H9 (cell line): ENCODE data around the gene MYO1E. TPM values are rescaled to one million over a fixed set of nuclear protein-coding genes. Genes with fewer than 3 reads are reported as not detected.

Source experiments
- DNase-seq: peaks from one replicate; pipeline ENCODE4 v3.0.0-alpha.2; 2017
- H2AFZ ChIP-seq: one replicate; pipeline ENCODE4 v1.6.1; 2013; ENCODE audit warnings: mild to moderate bottlenecking, low read length, control low read depth, moderate library complexity
- H2AK5ac ChIP-seq: 2 replicates; pipeline ENCODE4 v1.6.1; 2013; ENCODE audit warnings: low read length, control low read depth, mixed read lengths; ENCODE audit not compliant: insufficient read length
- H2BK120ac ChIP-seq: one replicate; pipeline ENCODE4 v1.6.1; 2013; ENCODE audit warnings: low read depth, mild to moderate bottlenecking, low read length, control low read depth, inconsistent platforms; ENCODE audit not compliant: poor library complexity, severe bottlenecking
- H2BK12ac ChIP-seq: 2 replicates; pipeline ENCODE4 v1.6.1; 2013; ENCODE audit warnings: low read length, control low read depth, mixed read lengths, low read depth; ENCODE audit not compliant: insufficient read length
- H2BK15ac ChIP-seq: 2 replicates; pipeline ENCODE4 v1.6.1; 2013; ENCODE audit warnings: low read depth, low read length, control low read depth
- H2BK20ac ChIP-seq: one replicate; pipeline ENCODE4 v1.6.1; 2013; ENCODE audit warnings: low read depth, mild to moderate bottlenecking, low read length, control low read depth, inconsistent platforms; ENCODE audit not compliant: poor library complexity, severe bottlenecking
- H2BK5ac ChIP-seq: 2 replicates; pipeline ENCODE4 v1.6.1; 2013; ENCODE audit warnings: low read length, control low read depth, mixed read lengths; ENCODE audit not compliant: insufficient read length
- H3K14ac ChIP-seq: 2 replicates; pipeline ENCODE4 v1.6.1; 2013; ENCODE audit warnings: low read length, control low read depth; ENCODE audit not compliant: insufficient read depth
- H3K18ac ChIP-seq: 2 replicates; pipeline ENCODE4 v1.6.1; 2013; ENCODE audit warnings: low read depth, mild to moderate bottlenecking, mixed read lengths, low read length, control low read depth; ENCODE audit not compliant: insufficient read length
- H3K23ac ChIP-seq: 2 replicates; pipeline ENCODE4 v1.6.1; 2013; ENCODE audit warnings: low read length, control low read depth, mixed read lengths, low read depth; ENCODE audit not compliant: insufficient read length
- H3K23me2 ChIP-seq: 2 replicates; pipeline ENCODE4 v1.6.1; 2013; ENCODE audit warnings: low read depth, mild to moderate bottlenecking, mixed read lengths, low read length, control low read depth; ENCODE audit not compliant: insufficient read length, poor library complexity, severe bottlenecking
- H3K27ac ChIP-seq: 2 replicates; pipeline ENCODE4 v1.5.1; 2013; ENCODE audit warnings: low read length, control low read depth, mixed read lengths, low read depth; ENCODE audit not compliant: insufficient read length
- H3K27me3 ChIP-seq: 2 replicates; pipeline ENCODE4 v1.6.1; 2013; ENCODE audit warnings: low read length, control low read depth, inconsistent platforms; ENCODE audit not compliant: insufficient read depth
- H3K4ac ChIP-seq: 2 replicates; pipeline ENCODE4 v1.6.1; 2013; ENCODE audit warnings: low read depth, mild to moderate bottlenecking, control low read depth, inconsistent platforms, low read length, moderate library complexity
- H3K4me1 ChIP-seq: 2 replicates; pipeline ENCODE4 v1.6.1; 2013; ENCODE audit warnings: low read length, control low read depth, inconsistent platforms; ENCODE audit not compliant: insufficient read depth
- H3K4me2 ChIP-seq: 2 replicates; pipeline ENCODE4 v1.6.1; 2013; ENCODE audit warnings: low read length, control low read depth, mixed read lengths; ENCODE audit not compliant: insufficient read length, insufficient read depth
- H3K56ac ChIP-seq: 2 replicates; pipeline ENCODE4 v1.6.1; 2013; ENCODE audit warnings: low read depth, mild to moderate bottlenecking, mixed read lengths, low read length, control low read depth; ENCODE audit not compliant: insufficient read length
- H3K79me1 ChIP-seq: 2 replicates; pipeline ENCODE4 v1.6.1; 2013; ENCODE audit warnings: low read depth, mild to moderate bottlenecking, moderate library complexity, low read length, control low read depth, inconsistent platforms; ENCODE audit not compliant: insufficient read depth, poor library complexity, severe bottlenecking
- H3K79me2 ChIP-seq: 2 replicates; pipeline ENCODE4 v1.6.1; 2013; ENCODE audit warnings: low read length, control low read depth, inconsistent platforms; ENCODE audit not compliant: insufficient read depth
- H3K9ac ChIP-seq: 2 replicates; pipeline ENCODE4 v1.6.1; 2013; ENCODE audit warnings: low read length, control low read depth, mixed read lengths; ENCODE audit not compliant: insufficient read length; ENCODE audit errors: extremely low read depth
- H3K9me3 ChIP-seq: one replicate; pipeline ENCODE4 v1.6.1; 2013; ENCODE audit warnings: low read depth, low read length, inconsistent platforms; ENCODE audit not compliant: control insufficient read depth
- H3T11ph ChIP-seq: one replicate; pipeline ENCODE4 v1.6.1; 2013; ENCODE audit warnings: mild to moderate bottlenecking, low read length, control low read depth, inconsistent platforms
- H4K20me1 ChIP-seq: one replicate; pipeline ENCODE4 v1.6.1; 2013; ENCODE audit not compliant: control insufficient read depth, insufficient read length, insufficient read depth
- H4K5ac ChIP-seq: 2 replicates; pipeline ENCODE4 v1.6.1; 2013; ENCODE audit warnings: low read depth, mild to moderate bottlenecking, mixed read lengths, low read length, control low read depth; ENCODE audit not compliant: insufficient read length
- H4K8ac ChIP-seq: replicated peaks from 2 replicates; pipeline ENCODE4 v1.6.1; 2013; ENCODE audit warnings: low read length, control low read depth, mixed read lengths, low read depth; ENCODE audit not compliant: insufficient read length
- H4K91ac ChIP-seq: 2 replicates; pipeline ENCODE4 v1.6.1; 2013; ENCODE audit warnings: low read depth, mild to moderate bottlenecking, moderate library complexity, mixed read lengths, low read length, control low read depth; ENCODE audit not compliant: insufficient read length
- H3K27ac Mint-ChIP-seq, 3 experiments: 2 replicates in 2 of 3; 3 replicates in 1 of 3; pipeline ENCODE4 v1.8.0; 2020 to 2021; ENCODE audit warnings: mixed read lengths in 3 of 3, mild to moderate bottlenecking in 1 of 3, moderate library complexity in 1 of 3
- H3K27me3 Mint-ChIP-seq: 2 replicates; pipeline ENCODE4 v1.8.0; 2021; ENCODE audit warnings: low read depth, mild to moderate bottlenecking, moderate library complexity, mixed read lengths
- H3K36me3 Mint-ChIP-seq, 3 experiments: 2 replicates in 2 of 3; 3 replicates in 1 of 3; pipeline ENCODE4 v1.8.0; 2020 to 2021; ENCODE audit warnings: low read depth in 3 of 3, mixed read lengths in 3 of 3; ENCODE audit not compliant: insufficient read depth in 1 of 3
- H3K4me1 Mint-ChIP-seq, 2 experiments: 2 replicates each; pipeline ENCODE4 v1.8.0; 2020; ENCODE audit warnings: mixed read lengths in 2 of 2
- H3K4me3 Mint-ChIP-seq, 2 experiments: 2 replicates in 1 of 2; 3 replicates in 1 of 2; pipeline ENCODE4 v1.8.0; 2020 to 2021; ENCODE audit warnings: mild to moderate bottlenecking in 2 of 2, mixed read lengths in 2 of 2, moderate library complexity in 1 of 2
- H3K9me3 Mint-ChIP-seq, 2 experiments: 2 replicates in 1 of 2; 3 replicates in 1 of 2; pipeline ENCODE4 v1.8.0; 2020; ENCODE audit warnings: mild to moderate bottlenecking in 2 of 2, mixed read lengths in 2 of 2, moderate library complexity in 1 of 2
- WGBS: extraction: QIAGEN DNeasy Blood & Tissue Kit; methylation state at CpG from one replicate; pipeline ENCODE4 v1.1.7; 2013; ENCODE audit warnings: missing lambda C conversion rate, low lambda C conversion rate, mixed read lengths; ENCODE audit not compliant: insufficient read length; ENCODE audit errors: extremely low coverage; 5-methylcytosine and 5-hydroxymethylcytosine counted together
- total RNA-seq: library from RNA; stranded (reverse); gene quantifications from 2 replicates; pipeline ENCODE4 v1.2.1, GENCODE V29; 2021
- TF ChIP-seq, protein P1 (sequence below): fragments of 200-600 bp; sonication (generic); conservative IDR thresholded peaks from 3 replicates; pipeline ENCODE4 v1.8.0; 2021; ENCODE audit warnings: antibody characterized with exemption, mild to moderate bottlenecking

MYO1E gene
- total RNA-seq, 1 experiment from 2014 or later, result 235 TPM

DNA sequence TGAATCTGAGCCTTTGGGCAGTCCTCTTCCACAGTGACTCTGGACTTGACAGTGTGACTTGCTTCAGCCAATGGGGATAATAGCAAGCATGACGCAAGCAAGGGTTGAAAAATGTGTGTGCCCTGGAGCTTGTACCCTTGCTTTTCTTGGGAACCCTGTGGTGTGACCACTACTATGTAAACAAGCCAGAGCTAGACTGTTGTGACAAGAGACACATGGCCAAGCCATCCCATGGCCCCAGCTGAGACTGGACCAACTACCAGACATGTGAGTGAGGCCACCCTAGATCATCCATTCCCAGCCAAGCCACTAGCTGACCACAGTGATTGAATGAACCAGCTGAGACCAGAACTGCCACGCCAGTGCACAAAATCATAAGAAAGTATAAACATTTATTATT, 11.8 kb downstream of the MYO1E start:
- H3K4me1 Mint-ChIP-seq, result peaks cover 31 to 37% of the 10 kb centered on the region in 2 experiments
- H3T11ph ChIP-seq, result no peak overlapping the region
- H2AK5ac ChIP-seq, result no peak overlapping the region
- H2AFZ ChIP-seq, result no peak overlapping the region
- no peaks in the 10 kb centered on the region for H3K27me3 Mint-ChIP-seq
- no peak overlapping the region for H3K4ac ChIP-seq
- no peaks in the 10 kb centered on the region for H3K9me3 Mint-ChIP-seq
- no peak overlapping the region for H4K5ac ChIP-seq
- TF ChIP-seq, protein P1, sequence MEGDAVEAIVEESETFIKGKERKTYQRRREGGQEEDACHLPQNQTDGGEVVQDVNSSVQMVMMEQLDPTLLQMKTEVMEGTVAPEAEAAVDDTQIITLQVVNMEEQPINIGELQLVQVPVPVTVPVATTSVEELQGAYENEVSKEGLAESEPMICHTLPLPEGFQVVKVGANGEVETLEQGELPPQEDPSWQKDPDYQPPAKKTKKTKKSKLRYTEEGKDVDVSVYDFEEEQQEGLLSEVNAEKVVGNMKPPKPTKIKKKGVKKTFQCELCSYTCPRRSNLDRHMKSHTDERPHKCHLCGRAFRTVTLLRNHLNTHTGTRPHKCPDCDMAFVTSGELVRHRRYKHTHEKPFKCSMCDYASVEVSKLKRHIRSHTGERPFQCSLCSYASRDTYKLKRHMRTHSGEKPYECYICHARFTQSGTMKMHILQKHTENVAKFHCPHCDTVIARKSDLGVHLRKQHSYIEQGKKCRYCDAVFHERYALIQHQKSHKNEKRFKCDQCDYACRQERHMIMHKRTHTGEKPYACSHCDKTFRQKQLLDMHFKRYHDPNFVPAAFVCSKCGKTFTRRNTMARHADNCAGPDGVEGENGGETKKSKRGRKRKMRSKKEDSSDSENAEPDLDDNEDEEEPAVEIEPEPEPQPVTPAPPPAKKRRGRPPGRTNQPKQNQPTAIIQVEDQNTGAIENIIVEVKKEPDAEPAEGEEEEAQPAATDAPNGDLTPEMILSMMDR, result no peak
- H3K27ac ChIP-seq, result no peak overlapping the region
- no peak overlapping the region for H2BK15ac ChIP-seq
- H4K20me1 ChIP-seq, result no peaks in the 10 kb centered on the region
- no peak overlapping the region for H2BK20ac ChIP-seq
- H3K27ac Mint-ChIP-seq, result peak overlapping the region in 2 of 3 experiments; percentile 32 to 49; a peak in 2 of 7 replicates
- no CpG with 5 or more reads among the region's 2 CpGs for WGBS
- no peak overlapping the region for H2BK5ac ChIP-seq
- H3K79me1 ChIP-seq, result peaks cover 9% of the 10 kb centered on the region
- no peak overlapping the region for H2BK120ac ChIP-seq
- no peak overlapping the region for H3K18ac ChIP-seq
- no peaks in the 10 kb centered on the region for H3K9me3 ChIP-seq
- no peak overlapping the region for H3K9ac ChIP-seq
- peaks cover 12 to 35% (median 18%) of the 10 kb centered on the region in 3 experiments for H3K36me3 Mint-ChIP-seq
- no peaks in the 10 kb centered on the region for H3K23me2 ChIP-seq
- H3K79me2 ChIP-seq, result peaks cover 8% of the 10 kb centered on the region; the same call in 1 of the 2 replicates
- DNase-seq, result no peak
- H3K27me3 ChIP-seq, result no peaks in the 10 kb centered on the region
- no peak overlapping the region for H3K56ac ChIP-seq
- no peak overlapping the region for H2BK12ac ChIP-seq
- no peak overlapping the region for H4K8ac ChIP-seq
- H3K4me1 ChIP-seq, result peaks cover 4% of the 10 kb centered on the region; the same call in 1 of the 2 replicates
- H3K4me2 ChIP-seq, result no peak overlapping the region
- no peak overlapping the region for H3K14ac ChIP-seq
- no peak overlapping the region for H3K4me3 Mint-ChIP-seq
- H4K91ac ChIP-seq, result no peak overlapping the region
- H3K23ac ChIP-seq, result no peak overlapping the region
